ENCODE measurements around the gene SNCB.

DNA sequence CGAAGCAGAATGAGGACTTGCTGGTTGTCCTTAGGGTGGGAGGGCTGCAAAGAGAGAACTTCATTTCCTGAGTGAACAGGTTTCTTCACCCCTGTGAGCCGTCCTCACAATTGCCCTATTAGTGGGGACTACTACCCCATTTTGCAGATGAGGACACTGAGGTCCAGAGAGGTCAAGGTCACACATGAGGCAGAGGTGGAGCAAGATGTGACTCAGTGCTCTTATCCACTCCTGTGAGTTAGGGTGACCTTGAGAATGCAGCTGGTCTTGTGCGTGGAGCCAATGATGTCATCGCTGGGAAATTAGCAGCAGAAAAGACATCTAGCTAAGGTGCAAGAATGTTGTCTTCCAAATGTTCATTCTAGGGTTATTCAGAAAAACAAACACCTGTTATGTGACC is 47.3 kb downstream of the SNCB start:
- TF ChIP-seq, protein P1, sequence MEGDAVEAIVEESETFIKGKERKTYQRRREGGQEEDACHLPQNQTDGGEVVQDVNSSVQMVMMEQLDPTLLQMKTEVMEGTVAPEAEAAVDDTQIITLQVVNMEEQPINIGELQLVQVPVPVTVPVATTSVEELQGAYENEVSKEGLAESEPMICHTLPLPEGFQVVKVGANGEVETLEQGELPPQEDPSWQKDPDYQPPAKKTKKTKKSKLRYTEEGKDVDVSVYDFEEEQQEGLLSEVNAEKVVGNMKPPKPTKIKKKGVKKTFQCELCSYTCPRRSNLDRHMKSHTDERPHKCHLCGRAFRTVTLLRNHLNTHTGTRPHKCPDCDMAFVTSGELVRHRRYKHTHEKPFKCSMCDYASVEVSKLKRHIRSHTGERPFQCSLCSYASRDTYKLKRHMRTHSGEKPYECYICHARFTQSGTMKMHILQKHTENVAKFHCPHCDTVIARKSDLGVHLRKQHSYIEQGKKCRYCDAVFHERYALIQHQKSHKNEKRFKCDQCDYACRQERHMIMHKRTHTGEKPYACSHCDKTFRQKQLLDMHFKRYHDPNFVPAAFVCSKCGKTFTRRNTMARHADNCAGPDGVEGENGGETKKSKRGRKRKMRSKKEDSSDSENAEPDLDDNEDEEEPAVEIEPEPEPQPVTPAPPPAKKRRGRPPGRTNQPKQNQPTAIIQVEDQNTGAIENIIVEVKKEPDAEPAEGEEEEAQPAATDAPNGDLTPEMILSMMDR (IDR thresholded peaks at IDR 0.05; ENCODE audit: low read depth, low read length) = no peak
- TF ChIP-seq, protein P2, sequence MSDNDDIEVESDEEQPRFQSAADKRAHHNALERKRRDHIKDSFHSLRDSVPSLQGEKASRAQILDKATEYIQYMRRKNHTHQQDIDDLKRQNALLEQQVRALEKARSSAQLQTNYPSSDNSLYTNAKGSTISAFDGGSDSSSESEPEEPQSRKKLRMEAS (IDR thresholded peaks at IDR 0.05; ENCODE audit: low read depth, low read length) = no peak
- TF ChIP-seq POLR2A (IDR thresholded peaks at IDR 0.05; ENCODE audit: extremely low read depth, insufficient read length) = no peak
